Measurements from ENCODE around the gene LIPK.
"Not testable (repeated sequence)": the region's sequence is repeated elsewhere in the genome, so short reads cannot be mapped to it uniquely, and the experiment has no call there.

Gene LIPK

GRCh38 chr10:88725798-88726197, 19.7 kb downstream of the LIPK start:
- DNase-seq, result no peak

DNA sequence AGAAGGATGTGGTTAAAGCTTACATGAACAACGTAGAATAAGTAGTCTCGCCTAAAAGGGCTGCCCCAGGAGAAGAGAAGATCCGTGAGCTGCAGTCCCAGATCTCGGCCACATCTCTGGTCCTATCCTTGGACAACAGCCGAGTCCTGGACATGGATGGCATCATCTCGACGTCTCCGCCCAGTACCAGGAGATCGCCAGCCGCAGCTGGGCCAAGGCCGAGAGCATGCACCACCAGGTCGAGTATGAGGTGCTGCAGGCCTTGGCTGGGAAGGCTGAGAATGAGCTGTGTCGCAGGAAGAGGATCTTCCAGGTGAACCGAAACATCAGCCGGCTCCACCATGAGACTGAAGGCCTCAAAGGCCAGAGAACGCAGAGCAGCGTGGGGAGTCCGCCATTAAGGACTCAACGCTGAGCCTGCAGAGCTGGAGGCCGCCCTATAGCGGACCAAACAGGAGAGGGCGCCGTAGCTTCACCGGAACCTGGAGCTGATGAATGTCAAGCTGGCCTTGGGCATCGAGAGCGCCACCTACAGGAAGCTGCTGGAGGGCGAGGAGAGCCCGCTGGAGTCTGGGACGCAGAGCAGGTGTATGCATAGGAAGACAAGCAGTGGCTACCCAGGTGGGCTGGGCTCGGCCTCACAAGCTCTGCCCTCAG, 22.2 kb downstream of the LIPK start:
- peak; percentile 26 for DNase-seq

GRCh38 chr10:88730864-88731263, 24.8 kb downstream of the LIPK start:
- DNase-seq, result no peak

GRCh38 chr10:88731296-88731695, 25.2 kb downstream of the LIPK start:
- peak; percentile 24 for DNase-seq

- no peak for DNase-seq
Measured at GRCh38 chr10:88733215-88733614, 27.2 kb downstream of the LIPK start.

GRCh38 chr10:88735661-88736060, 29.6 kb downstream of the LIPK start:
- no peak for DNase-seq

GRCh38 chr10:88741921-88742320, 35.9 kb downstream of the LIPK start:
- DNase-seq, result not testable (repeated sequence)

DNA sequence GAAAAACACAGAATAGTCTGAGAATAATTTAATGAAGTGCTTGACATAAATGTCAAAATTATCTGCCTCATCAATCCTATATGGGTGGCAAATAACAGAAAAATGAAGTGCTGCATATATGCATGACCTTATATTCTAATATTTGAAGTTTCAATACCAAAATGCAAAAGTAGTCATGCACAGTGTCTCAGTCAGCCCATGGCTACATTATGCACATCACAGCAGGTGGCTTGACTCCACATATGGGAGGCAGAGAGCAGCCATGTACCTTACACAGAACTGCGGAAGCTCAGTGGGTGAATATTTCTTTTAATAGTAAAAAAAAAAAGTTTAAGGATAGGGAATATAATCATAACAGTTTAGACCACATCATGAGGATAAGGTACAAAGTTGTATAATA, 36.4 kb downstream of the LIPK start:
- DNase-seq, result no peak

DNA sequence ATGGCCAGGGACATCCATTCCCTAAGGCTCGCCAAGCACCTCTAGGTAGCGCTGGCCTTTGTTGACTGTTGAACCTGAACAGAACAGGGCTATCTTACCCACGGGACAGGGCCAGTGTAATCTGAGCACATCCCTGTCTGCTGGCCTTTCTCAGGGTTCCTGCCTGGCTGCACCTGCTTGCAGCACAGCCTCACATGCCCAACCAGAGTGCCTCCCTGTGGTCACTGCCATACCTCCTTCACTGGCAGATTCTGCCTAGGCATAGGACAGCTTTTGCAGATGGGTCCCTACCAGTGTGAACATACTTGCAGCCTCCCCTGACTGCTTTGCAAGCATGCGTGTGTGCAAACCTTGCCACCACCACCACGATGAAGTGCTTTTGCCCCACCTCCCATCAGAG, 38.0 kb downstream of the LIPK start:
- no peak for DNase-seq

GRCh38 chr10:88745633-88746032, 39.6 kb downstream of the LIPK start:
- DNase-seq, result no peak

- peak; percentile 4 for DNase-seq
Measured at GRCh38 chr10:88754287-88754686, 48.2 kb downstream of the LIPK start.

GRCh38 chr10:88755753-88756152, 49.7 kb downstream of the LIPK start:
- DNase-seq, result no peak

DNA sequence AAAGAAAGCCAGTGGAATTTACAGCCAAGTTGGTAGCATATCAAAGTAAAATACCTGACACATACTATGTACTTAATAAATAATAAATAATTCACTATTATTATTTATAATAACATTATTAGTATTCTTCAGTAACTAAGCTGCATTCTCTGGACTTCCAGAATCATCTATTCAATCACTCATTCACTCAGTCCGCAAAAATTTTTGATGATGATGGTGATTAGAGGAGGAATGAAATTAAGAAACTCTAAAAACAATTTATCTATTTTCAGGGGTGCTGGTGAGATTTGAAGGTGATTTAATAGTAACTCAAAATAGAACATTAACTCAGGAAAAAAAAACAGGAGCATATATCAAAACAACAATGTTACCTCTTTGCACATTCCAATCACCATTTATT, 50.6 kb downstream of the LIPK start:
- no peak for DNase-seq

DNA sequence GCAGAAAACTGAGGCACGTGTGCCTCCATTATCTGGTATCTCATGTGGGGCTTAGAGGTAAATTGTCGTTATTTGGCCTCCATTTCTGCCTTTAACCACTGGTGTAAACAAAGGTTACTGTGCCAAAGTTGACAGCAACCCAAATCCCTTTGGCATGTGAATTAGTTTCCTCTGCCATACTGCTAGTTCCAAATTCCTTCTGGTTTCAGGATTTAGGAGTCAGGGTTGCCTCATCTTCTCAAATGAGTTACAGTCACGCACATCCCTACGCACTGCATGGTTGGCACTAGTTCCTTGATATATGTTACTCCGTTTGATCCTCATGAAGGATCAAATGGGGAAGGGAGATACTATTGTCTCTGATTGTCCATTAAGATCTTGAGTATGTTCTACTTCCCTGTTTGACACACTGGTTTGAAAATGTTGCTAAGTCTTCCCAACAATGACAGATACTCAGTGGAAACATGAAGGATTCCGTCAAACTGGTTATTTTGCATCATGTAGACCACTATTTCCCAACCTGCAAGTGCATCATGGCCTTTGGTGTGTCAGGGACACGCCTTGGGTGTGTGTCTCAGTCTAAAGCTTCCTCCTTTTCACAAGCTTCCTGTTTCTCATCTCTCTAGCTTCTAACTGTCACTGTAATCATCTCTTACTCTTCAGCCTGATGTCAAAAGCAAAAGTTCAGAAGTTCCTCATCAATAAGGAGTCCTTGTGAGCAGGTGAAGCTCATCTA, 53.5 kb downstream of the LIPK start, which contains the start of gene LIPN:
Gene LIPN (plus strand): TSS at position 655 of the 736 bp plus-strand sequence. CDS start 1,386 bp downstream, outside the sequence.
- DNase-seq, result peak; percentile 10

- no peak for DNase-seq
Measured at GRCh38 chr10:88762906-88763305, 56.9 kb downstream of the LIPK start.

DNA sequence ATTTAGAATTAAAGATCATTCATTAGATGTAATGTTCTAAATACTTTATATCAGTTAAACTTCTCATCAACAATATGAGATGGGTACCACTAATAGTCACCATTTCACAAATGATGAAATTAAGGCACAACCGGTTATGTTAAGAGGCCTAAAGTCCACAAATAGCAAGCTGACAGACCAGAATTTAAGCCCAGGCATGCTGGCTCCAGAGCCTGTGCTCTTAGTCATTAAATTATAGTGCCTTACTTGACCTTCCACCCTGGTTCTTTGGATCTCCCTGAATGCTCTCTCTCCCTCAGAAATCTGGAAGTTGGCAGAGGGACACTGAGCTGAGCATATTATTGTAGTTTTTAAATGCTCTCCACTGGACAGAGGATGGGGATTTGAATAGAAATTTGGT, 57.4 kb downstream of the LIPK start:
- no peak for DNase-seq

DNA sequence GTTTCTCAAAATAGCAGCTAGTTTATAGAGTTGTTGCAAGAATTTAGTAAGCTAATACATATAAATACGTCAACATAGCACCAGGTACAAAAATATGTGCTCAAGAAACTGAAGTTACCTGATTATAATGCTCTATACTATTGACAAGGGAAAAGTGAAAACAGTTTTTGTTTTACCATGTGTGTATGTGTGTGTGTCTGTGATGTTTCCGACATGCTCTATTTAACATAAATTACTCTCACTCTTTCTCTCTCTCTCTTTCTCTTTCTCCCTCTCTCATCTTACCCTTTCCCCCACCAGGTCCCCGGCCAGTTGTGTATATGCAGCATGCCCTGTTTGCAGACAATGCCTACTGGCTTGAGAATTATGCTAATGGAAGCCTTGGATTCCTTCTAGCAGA, 58.1 kb downstream of the LIPK start:
- DNase-seq, result no peak

- no peak for DNase-seq
Measured at GRCh38 chr10:88765816-88766215, 59.8 kb downstream of the LIPK start.

DNA sequence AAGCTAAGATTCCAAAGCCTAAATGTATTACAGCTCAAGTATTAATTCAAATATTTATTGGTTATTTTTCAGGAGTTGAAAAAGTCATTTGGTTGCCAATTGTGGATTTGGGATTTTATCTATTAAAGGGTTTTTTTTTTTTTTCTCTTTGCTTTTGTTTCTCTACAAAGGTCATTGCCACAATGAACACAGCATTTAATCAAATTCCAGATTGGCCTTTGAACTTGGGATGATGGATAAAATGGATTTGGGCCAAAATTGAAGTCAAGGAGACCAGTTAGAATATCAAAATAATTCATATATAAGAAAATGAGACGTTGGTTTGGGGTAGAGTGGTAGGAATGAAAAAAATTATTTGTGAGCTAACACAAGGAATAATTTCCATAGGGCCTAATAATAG, 63.3 kb downstream of the LIPK start:
- no peak for DNase-seq

DNA sequence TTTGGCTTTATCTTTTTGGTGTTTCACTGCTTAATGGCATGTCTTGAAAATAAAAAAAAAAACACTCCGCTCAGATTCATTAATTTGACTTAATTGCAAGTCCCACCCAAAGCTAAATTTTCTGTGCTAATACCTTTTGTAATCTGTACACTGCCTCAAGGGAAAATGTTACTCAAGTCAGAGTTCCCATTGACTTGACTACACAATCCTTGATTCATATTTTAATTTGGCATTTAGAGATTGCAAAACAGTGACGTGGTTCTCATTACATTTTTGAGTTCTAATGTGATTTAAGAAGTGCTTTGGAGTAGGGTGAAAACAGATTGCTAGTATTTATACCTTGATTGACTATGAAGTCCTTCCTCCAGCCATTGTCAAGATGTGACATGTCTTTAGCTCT, 75.2 kb downstream of the LIPK start:
- no peak for DNase-seq

DNA sequence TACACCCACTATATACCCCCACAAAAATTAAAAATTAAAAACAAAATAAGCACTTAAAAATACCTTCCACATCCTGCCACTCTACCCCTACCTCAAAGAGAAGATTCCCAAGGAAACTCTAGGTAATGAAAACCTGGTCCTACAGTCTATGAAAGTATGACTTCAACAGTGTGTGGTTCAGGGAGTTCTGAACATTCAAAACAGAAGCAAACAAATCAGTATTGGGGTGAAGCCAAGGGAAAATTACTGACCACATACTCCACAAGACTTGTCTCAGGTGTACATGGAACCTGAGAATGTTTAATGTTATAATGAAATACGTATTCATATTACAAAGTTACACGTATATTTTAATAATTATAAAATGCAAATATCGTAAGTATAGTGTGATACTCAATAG, 76.2 kb downstream of the LIPK start:
- no peak for DNase-seq

DNA sequence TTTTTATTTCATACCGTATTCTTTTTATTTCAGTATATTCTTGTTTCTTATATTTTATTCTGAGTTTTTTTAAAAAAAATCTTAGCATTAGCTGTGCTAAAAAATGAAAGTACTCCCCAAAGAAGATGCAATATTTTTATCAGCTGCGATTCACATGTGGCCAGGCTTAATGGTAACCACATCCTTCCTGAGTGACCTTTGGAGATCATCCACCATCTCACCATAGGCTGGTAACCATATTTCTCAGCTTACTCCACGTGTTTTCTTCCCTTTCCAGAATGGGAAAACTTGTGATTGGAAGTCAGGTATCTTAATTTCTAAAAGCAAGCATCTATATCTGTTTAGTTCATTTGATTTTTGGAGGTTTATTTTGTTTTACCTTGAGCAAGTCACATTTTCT, 77.7 kb downstream of the LIPK start:
- no peak for DNase-seq

DNA sequence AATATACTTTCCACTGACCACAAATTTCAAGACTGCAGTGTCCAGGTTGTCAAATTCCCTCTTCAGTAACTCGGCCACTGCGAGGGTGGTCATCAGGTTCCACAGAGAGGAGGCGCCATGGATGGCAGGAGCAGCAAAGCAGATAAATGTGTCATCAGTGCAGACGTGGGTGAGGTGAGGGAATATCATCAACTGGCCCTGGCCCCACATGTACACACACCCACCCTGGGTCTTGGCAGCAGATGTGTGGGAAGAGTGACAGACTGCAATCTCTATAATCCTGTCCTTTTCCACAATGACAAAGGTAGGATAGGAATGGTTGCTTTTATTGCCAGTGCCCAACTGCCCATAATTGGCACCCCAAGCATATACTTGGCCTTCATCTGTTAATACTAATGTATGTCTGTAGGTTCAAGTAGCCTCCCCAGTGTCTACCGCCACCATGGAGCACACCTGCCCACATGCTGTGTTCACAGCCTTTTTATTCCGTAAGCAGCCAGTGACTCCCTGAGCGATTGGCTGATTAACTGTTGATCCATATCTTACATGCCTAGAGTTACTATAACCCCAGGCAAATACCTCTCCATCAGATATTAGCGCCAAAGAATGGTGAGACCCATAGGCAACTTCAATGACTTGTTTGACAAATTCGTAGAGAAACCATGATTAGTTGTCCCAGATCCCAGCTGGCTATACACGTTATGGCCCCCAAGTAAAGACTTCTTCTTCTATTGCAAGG, 80.2 kb downstream of the LIPK start:
- no peak for DNase-seq

- DNase-seq, result no peak
Measured at GRCh38 chr10:88787463-88787862, 81.4 kb downstream of the LIPK start.
